ENCODE data around the gene UNC80. TPM values are rescaled to one million over a fixed set of nuclear protein-coding genes. Genes with fewer than 3 reads are reported as not detected.
A peak's percentile ranks its signal among the peaks of the same experiment; 100 is the strongest.

The UNC80 gene
- total RNA-seq (0.03 and 0.04 TPM in 2 replicates), polyA plus RNA-seq (0.12 and 0.43 TPM in 2 replicates)

GRCh38 chr2:209771474-209772289 lies at the start of gene UNC80:
Gene UNC80 (plus strand): TSS chr2:209771832. CDS start chr2:209772073, 241 bp downstream.
- peak within 1 kb of the TSS; percentile 53 for H2AFZ ChIP-seq
- WGBS (ENCODE audit: low lambda C conversion rate, missing lambda C conversion rate), result under 1% methylated on average over 43 of the region's 73 CpGs
- peak within 1 kb of the TSS; percentile 29 for H3K4me3 ChIP-seq
- peak; percentile 91 for DNase-seq (ENCODE audit: low spot score)
- H3K4me2 ChIP-seq, result peak within 1 kb of the TSS; percentile 90
- no peak within 1 kb of the TSS for H3K27ac ChIP-seq
- no peaks in the 10 kb centered on the region for H4K20me1 ChIP-seq (ENCODE audit: insufficient read depth, poor library complexity, severe bottlenecking)
- no peaks in the 10 kb centered on the region for H3K9me2 ChIP-seq (replicated peaks; ENCODE audit: insufficient read depth)
- H3K4me1 ChIP-seq (ENCODE audit: insufficient read depth), result no peaks in the 10 kb centered on the region
- H3K79me2 ChIP-seq, result no peaks in the 10 kb centered on the region
- H3K36me3 ChIP-seq (replicated peaks; ENCODE audit: insufficient read depth, low read depth), result no peaks in the 10 kb centered on the region
- peaks cover 18% of the 10 kb centered on the region for H3K27me3 ChIP-seq
- no peaks in the 10 kb centered on the region for H3K9me3 ChIP-seq (ENCODE audit: low read depth)
- TF ChIP-seq CTCF (IDR thresholded peaks at IDR 0.05; ENCODE audit: poor library complexity) (no peak), EZH2phosphoT487 (IDR thresholded peaks at IDR 0.05; ENCODE audit: low read depth, severe bottlenecking, unreplicated experiment) (no peak), EZH2 (IDR thresholded peaks at IDR 0.05; ENCODE audit: borderline replicate concordance) (no peak)

- no peaks in the 10 kb centered on the region for H3K27me3 ChIP-seq
- no peak for DNase-seq (ENCODE audit: low spot score)
- no peaks in the 10 kb centered on the region for H3K36me3 ChIP-seq (replicated peaks; ENCODE audit: insufficient read depth, low read depth)
- H3K4me3 ChIP-seq, result no peak overlapping the region
- H3K9me3 ChIP-seq (ENCODE audit: low read depth), result no peaks in the 10 kb centered on the region
- 92% methylated on average over 2 of the region's 2 CpGs for whole genome bisulfite sequencing (ENCODE audit: low lambda C conversion rate, missing lambda C conversion rate)
- H3K9me2 ChIP-seq (replicated peaks; ENCODE audit: insufficient read depth), result no peaks in the 10 kb centered on the region
- no peak overlapping the region for H3K27ac ChIP-seq
- no peak for TF ChIP-seq EZH2phosphoT487 (IDR thresholded peaks at IDR 0.05; ENCODE audit: low read depth, severe bottlenecking, unreplicated experiment)
- no peak for TF ChIP-seq EZH2 (IDR thresholded peaks at IDR 0.05; ENCODE audit: borderline replicate concordance)
- no peak for TF ChIP-seq CTCF (IDR thresholded peaks at IDR 0.05; ENCODE audit: poor library complexity)
- H3K79me2 ChIP-seq, result no peaks in the 10 kb centered on the region
- H3K4me1 ChIP-seq (ENCODE audit: insufficient read depth), result no peaks in the 10 kb centered on the region
- no peaks in the 10 kb centered on the region for H4K20me1 ChIP-seq (ENCODE audit: insufficient read depth, poor library complexity, severe bottlenecking)
- H2AFZ ChIP-seq, result no peak overlapping the region
- no peak overlapping the region for H3K4me2 ChIP-seq
Observed at GRCh38 chr2:209726311-209726710, 45.3 kb upstream of the UNC80 start.

GRCh38 chr2:209727077-209727476 lies 44.6 kb upstream of the UNC80 start:
- no peak for TF ChIP-seq EZH2phosphoT487 (IDR thresholded peaks at IDR 0.05; ENCODE audit: low read depth, severe bottlenecking, unreplicated experiment)
- no peak for TF ChIP-seq EZH2 (IDR thresholded peaks at IDR 0.05; ENCODE audit: borderline replicate concordance)
- TF ChIP-seq CTCF (IDR thresholded peaks at IDR 0.05; ENCODE audit: poor library complexity), result no peak
- DNase-seq (ENCODE audit: low spot score), result no peak
- Histone ChIP-seq H4K20me1 (ENCODE audit: insufficient read depth, poor library complexity, severe bottlenecking) (no peaks in the 10 kb centered on the region), H3K4me3 (no peak overlapping the region), H3K27me3 (no peaks in the 10 kb centered on the region), H3K4me1 (ENCODE audit: insufficient read depth) (no peaks in the 10 kb centered on the region), H3K9me2 (replicated peaks; ENCODE audit: insufficient read depth) (no peaks in the 10 kb centered on the region), H3K4me2 (no peak overlapping the region), H3K79me2 (no peaks in the 10 kb centered on the region), H2AFZ (no peak overlapping the region), H3K27ac (no peak overlapping the region), H3K36me3 (replicated peaks; ENCODE audit: insufficient read depth, low read depth) (no peaks in the 10 kb centered on the region), H3K9me3 (ENCODE audit: low read depth) (no peaks in the 10 kb centered on the region)
- 79% methylated on average over 2 of the region's 2 CpGs for WGBS (ENCODE audit: low lambda C conversion rate, missing lambda C conversion rate)

All from hepatocyte (in vitro differentiated cells).